Activated T-cell treated with anti-CD3 and anti-CD28 coated beads for 48 hours (primary cell): ENCODE results near the gene ZBTB7C.

Source experiments
- DNase-seq: peaks from one replicate; pipeline ENCODE4 v3.0.0-alpha.2; 2020; ENCODE audit warnings: low read depth

The ZBTB7C gene

DNA sequence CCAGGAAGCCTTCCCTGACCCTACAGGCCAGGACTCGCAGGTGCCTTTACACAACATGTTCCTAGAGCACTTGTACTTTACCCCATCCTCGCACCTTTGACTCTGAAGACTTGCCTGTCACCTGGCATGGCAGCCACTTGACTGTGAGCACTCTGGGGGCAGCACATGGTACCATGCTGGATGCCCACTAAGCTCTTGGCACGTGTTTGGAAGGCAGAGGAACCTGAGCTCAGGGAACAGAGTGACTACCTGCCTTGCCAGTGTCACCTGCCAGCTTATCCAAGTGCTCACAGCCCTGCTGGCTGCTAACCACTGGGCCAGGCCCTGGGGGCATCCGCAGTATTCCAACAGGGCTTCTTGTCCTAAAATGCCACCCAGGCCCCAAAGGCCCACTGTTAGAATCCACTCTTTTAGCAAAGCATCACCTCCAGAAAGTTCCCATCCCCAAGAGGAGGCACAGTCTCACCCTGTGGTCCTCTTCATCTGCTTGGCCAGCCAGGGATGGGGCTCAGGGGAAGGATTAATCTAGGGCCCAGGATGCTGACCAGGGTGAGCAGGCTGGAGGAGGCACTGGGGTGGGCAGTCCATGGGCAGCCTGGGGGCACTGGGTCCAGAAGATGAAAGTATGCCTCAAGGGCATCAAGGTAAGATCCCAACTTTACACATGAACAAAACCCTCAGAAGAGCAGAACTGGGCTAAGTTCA lies 57.0 kb downstream of the ZBTB7C start:
- DNase-seq: no peak

DNA sequence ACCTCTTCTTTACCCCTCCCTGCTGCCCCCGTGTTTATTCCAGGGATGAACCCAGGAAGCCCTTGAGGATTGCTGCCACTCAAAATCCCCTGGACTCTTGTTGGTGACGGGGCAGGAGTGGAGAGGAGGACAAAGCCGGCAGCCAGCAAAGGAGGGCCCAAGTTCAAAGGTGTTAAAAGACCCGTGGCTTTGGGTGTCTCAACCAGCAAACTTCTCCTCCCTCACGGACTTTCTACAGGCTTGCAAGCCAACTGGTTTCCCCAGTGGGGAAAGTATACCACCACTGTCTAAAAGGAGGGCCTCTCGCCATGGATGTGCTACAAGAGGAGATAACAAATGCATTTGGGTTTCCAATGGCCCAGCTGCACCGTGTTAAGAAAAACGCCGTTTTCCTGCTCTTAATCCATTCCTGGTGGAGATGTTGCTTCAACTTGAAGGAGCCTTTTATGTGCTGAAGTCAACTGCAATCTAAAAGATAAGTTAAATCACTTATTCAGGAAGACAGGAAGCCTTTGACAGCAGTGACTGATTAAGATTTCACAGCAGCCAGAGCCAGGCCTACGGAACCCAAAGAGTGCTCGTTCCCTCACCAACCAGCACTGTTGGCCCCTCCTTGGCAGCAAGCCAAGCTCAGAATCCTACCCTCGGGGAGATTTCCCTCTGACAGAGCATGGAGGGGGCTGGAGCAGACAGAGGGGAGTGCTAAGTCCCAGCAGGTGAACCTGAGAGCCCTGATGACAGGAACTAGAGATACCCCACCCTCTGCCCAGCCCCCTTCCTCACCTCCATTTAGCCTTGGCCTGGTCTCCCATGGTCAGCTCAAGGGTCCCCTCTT lies 57.8 kb downstream of the ZBTB7C start:
- DNase-seq: no peak

- no peak for DNase-seq
Measured at GRCh38 chr18:48348739-48349138, 60.4 kb downstream of the ZBTB7C start.

- no peak for DNase-seq
Measured at GRCh38 chr18:48347756-48348326, 61.3 kb downstream of the ZBTB7C start.

- no peak for DNase-seq
Measured at GRCh38 chr18:48345596-48345995, 63.6 kb downstream of the ZBTB7C start.

GRCh38 chr18:48342581-48342980 lies 66.6 kb downstream of the ZBTB7C start:
- no peak for DNase-seq

DNA sequence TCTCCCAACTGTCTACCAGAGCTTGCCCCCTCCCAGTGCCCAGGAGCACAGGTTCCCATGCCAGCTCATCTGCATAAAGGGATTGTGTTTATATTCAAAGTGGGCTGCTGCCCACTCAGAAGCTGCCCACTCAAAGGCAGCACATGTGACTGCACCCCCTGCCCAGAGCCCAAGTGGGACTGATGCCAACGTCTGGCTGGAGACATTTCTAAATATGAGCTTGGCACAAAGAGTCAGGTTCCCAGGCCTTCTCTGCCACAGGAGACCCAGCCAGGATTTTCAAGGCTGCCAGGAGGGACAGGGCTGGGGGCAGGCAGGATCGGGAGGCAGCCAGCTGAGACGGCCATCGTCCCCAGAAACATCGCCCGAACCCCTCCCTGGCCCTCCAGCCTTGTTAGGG lies 67.1 kb downstream of the ZBTB7C start:
- no peak for DNase-seq

DNA sequence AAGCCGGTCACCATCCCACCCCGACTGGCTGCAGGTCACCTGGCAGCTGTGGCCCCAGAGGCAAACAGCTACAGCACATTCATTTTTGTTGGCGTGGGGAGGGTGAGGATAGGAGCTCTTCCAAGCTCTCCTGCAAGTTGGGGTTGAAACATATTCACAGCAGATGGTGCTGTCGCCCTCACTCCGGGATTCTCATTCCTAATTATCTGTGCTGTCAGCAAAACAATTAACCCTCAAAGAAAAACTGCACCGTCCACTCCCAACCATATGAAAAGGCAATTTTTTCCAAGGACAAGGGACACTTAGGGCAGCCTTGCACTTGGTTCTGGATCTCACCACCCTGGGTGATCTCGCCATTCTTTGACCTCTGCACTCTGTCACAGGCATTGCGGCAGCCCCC lies 68.6 kb downstream of the ZBTB7C start:
- no peak for DNase-seq

- DNase-seq: no peak
Measured at GRCh38 chr18:48339692-48340091, 69.5 kb downstream of the ZBTB7C start.

DNA sequence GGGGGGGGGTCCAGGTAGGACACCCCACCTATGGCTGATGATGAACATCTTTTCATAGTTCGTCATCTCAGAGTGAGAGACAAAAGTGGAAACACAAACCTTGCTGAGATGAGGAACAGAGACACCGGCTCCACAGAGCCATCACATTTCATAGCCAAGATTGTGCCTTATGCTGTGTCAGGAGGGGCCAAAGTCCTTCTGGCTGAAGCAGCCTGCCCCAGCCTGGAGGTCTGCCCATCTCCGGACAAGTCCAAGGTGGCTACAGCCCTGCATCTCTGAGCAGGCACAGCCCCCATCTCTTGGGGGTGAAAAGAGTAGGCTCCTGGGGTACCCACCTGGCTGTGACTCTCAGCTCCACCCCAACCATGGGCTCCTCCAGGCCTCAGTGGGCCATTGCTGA lies 70.3 kb downstream of the ZBTB7C start:
- DNase-seq: no peak

- no peak for DNase-seq
Measured at GRCh38 chr18:48337053-48337452, 72.1 kb downstream of the ZBTB7C start.

GRCh38 chr18:48336332-48336731 lies 72.9 kb downstream of the ZBTB7C start:
- DNase-seq: no peak

GRCh38 chr18:48335829-48336228 lies 73.4 kb downstream of the ZBTB7C start:
- DNase-seq: no peak

GRCh38 chr18:48334845-48335244 lies 74.3 kb downstream of the ZBTB7C start:
- DNase-seq: no peak

- no peak for DNase-seq
Measured at GRCh38 chr18:48333563-48333962, 75.6 kb downstream of the ZBTB7C start.

GRCh38 chr18:48330016-48330991 lies 78.9 kb downstream of the ZBTB7C start:
- no peak for DNase-seq

DNA sequence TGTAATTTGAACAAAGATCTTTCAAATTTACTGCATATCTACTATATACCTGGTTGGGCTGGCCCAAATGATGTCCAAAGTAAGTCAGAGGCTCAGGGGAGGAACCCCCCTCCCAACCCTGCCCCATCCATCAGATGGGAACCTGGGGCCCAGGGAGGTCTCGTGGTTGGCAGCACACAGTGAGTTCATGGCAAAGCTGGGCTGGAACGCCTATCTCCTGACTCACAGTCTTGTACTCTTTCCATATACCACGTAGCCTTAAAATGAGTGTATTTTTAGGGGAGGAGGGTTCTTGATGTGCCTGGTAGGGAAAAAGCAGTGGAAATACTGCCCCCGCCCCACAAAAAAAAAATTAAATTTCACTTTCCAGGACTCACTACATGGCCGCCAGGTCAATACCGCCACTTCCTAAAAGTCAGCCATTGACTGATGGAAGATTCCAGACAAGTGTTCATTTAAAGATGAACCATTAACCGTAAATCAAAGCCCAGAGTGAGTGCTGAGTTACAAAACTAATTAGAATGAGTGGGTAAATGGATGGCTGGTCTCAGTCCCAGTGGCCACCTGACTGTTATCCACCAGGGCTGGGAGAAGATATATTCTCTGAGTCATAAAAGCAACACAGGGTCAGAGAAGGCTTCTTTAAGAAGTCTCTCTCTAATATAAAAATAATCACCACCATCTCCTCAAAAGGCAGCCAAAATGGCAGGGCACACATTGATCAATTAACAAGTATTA lies 80.5 kb downstream of the ZBTB7C start:
- no peak for DNase-seq

DNA sequence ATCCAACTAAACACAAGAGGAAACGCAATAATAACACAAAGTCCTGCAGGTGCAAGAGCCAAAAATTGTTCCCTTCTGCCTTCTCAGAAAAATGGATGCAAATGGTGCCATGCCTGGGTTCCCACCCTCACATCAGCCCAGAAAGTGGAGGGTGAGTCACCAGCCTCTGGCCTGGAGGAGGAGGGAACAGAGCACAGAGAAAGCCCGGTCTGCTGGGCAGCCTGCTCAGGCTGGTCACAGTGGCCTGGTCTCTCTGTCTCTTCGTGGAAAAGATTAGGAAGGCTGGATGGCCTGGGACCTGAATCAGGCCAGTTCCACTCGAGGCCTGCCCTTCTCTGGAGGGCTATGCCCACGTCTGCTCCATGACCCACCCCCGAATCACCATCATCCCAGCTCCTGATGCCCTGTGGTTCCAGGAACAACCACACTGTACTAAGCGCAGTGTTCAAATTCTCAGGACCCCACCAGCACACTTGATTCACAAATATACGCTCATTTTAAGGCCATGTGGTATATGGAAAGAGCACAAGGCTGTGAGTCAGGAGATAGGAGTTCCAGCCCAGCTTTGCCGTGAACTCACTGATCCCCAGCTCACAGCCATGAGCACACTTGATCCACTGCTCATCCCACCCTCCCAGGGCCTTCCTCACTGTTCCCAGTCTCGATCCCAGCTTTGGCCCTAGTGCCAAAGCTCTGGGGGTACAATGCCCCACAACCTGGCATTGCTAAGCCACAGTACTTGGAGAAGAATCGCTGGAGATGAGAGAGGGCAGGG lies 82.1 kb downstream of the ZBTB7C start:
- DNase-seq: no peak

- no peak for DNase-seq
Measured at GRCh38 chr18:48325115-48325665, 84.0 kb downstream of the ZBTB7C start.

- no peak for DNase-seq
Measured at GRCh38 chr18:48324651-48325050, 84.5 kb downstream of the ZBTB7C start.
